OCI-LY3 (cell line): ENCODE results near the gene SH3PXD2A.

Source experiments
- CTCF ChIP-seq: fragments of 200-600, 300-600 bp; sonication (generic); IDR thresholded peaks from 2 replicates; pipeline ENCODE4 v1.5.1; 2014; ENCODE audit warnings: antibody characterized with exemption, low read length, low read depth
- EZH2phosphoT487 ChIP-seq: fragments of 200-600 bp; shearing (Covaris generic); IDR thresholded peaks from 2 replicates; pipeline ENCODE4 v1.6.1; 2018; ENCODE audit warnings: antibody characterized with exemption, mixed run types, low read depth

DNA sequence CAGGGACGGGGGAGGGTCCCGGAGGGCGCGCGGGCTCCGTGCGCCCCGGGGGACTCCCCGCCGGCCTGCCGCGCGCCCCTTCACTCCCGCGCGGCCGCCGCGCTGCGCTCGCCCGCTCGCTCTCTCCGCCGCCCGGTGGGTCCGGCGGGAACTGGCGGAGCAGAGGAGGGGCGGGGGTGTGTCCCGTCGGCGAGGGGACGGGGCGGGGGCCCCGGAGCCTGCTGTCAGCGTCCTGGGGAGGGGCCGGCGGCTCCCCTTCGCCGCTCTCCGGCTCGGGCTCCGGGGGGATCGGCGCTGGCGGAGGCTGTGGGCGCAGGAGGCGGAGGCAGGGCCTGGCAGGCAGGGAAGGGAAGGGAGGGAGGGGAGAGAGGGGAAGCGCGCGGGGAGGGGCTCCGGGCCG, at the start of gene SH3PXD2A:
- TF ChIP-seq CTCF (no peak), EZH2phosphoT487 (no peak)
